ENCODE data around the gene GLIPR1L1.

DNA sequence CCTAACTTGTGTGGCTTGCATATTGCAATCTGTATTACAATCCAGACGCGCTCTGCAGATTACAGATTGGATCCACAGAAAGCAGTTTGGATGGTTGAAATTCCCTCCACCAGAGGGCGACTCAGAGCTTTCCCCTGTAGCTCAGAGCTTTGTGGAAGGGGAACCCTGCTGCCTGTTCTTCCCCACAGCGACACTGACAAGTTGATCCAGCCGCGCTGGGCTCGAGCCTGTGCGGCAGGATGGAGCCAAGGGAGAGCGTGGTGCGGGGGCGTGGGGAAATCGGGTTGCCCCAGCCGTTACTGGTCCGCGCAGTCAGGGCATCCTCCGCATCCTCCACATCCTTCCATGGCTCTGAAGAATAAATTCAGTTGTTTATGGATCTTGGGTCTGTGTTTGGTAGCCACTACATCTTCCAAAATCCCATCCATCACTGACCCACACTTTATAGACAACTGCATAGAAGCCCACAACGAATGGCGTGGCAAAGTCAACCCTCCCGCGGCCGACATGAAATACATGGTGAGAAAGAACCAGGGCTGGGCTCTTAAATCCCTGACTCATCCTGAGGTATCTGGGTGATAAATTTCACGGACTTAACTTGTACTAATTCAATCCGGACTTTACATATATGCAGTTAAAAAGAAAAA, at the start of gene GLIPR1L1:
- TF ChIP-seq, protein P1, sequence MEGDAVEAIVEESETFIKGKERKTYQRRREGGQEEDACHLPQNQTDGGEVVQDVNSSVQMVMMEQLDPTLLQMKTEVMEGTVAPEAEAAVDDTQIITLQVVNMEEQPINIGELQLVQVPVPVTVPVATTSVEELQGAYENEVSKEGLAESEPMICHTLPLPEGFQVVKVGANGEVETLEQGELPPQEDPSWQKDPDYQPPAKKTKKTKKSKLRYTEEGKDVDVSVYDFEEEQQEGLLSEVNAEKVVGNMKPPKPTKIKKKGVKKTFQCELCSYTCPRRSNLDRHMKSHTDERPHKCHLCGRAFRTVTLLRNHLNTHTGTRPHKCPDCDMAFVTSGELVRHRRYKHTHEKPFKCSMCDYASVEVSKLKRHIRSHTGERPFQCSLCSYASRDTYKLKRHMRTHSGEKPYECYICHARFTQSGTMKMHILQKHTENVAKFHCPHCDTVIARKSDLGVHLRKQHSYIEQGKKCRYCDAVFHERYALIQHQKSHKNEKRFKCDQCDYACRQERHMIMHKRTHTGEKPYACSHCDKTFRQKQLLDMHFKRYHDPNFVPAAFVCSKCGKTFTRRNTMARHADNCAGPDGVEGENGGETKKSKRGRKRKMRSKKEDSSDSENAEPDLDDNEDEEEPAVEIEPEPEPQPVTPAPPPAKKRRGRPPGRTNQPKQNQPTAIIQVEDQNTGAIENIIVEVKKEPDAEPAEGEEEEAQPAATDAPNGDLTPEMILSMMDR (IDR thresholded peaks at IDR 0.05 in 4 of 5, conservative IDR thresholded peaks at IDR 0.05 in 1 of 5), result peak; percentile 61 to 88 (median 79)
- no peak for TF ChIP-seq POLR2A (IDR thresholded peaks at IDR 0.05)
